ENCODE results near the gene CAPZA2. TPM values are rescaled to one million over a fixed set of nuclear protein-coding genes. Genes with fewer than 3 reads are reported as not detected.

The CAPZA2 gene
- total RNA-seq, 1 experiment from 2014 or later: 57.7 TPM

DNA sequence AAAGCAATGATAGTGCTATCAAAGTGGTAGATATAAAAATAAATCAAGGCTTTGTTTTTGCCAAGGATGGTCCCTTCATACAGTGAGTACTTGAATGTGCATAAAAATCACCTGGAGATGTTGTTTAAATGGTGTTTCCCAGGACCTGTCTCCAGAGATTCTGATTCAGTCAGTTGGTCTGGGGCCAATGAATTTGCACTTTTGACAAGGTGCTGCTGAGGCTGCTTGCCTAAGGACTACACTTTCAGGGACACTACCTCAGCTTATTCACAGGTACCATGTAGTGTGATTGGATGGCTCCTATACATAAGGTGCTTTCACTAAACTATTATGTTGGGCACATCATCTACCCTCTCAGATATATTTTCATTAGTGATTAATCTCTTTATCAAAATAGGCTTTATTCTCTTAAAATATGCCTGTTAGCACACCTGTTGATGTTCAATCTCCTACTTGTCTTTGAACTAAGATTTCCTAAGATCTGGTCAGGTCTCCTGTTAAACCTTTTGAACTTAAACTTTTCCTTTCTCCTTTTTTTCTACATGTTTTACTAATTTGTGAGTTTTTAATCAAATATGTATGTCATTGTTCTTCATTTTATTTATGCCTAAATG, 24.3 kb downstream of the CAPZA2 start:
- no peaks in the 10 kb centered on the region for H3K27me3 ChIP-seq (ENCODE audit: low read length)
- peaks cover 79% of the 10 kb centered on the region for H3K79me2 ChIP-seq (ENCODE audit: low read length)
- intact Hi-C loops (cut with micrococcal nuclease): no loop called here
- no peak overlapping the region for H2AFZ ChIP-seq (ENCODE audit: low read length)
- H3F3A ChIP-seq (ENCODE audit: low read length, unreplicated experiment): no peaks in the 10 kb centered on the region
- no peak overlapping the region for H3K27ac ChIP-seq (ENCODE audit: low read length)
- H3K4me3 ChIP-seq (ENCODE audit: low read length): no peak overlapping the region
- CTCF ChIA-PET: no interaction called here
- H3K4me2 ChIP-seq (ENCODE audit: low read length): no peak overlapping the region
- peaks cover 11% of the 10 kb centered on the region; the same call in 1 of the 2 replicates for H4K20me1 ChIP-seq (ENCODE audit: low read length)
- no TSS peak for BruUV-seq (replicated peaks)
- ATAC-seq (no peak), DNase-seq (no peak)
- H3K9me2 ChIP-seq (replicated peaks; ENCODE audit: low read length): no peaks in the 10 kb centered on the region
- H3K9ac ChIP-seq (ENCODE audit: low read length): no peak overlapping the region
- POLR2A ChIA-PET (ENCODE audit: unreplicated experiment): no interaction called here
- H3K9me3 ChIP-seq (ENCODE audit: low read length): no peaks in the 10 kb centered on the region
- TF ChIP-seq EZH2phosphoT487 (IDR thresholded peaks at IDR 0.05; ENCODE audit: borderline replicate concordance, low read length) (no peak), EZH2 (IDR thresholded peaks at IDR 0.05; ENCODE audit: low read length, unreplicated experiment) (no peak)
- TF ChIP-seq, protein P1, sequence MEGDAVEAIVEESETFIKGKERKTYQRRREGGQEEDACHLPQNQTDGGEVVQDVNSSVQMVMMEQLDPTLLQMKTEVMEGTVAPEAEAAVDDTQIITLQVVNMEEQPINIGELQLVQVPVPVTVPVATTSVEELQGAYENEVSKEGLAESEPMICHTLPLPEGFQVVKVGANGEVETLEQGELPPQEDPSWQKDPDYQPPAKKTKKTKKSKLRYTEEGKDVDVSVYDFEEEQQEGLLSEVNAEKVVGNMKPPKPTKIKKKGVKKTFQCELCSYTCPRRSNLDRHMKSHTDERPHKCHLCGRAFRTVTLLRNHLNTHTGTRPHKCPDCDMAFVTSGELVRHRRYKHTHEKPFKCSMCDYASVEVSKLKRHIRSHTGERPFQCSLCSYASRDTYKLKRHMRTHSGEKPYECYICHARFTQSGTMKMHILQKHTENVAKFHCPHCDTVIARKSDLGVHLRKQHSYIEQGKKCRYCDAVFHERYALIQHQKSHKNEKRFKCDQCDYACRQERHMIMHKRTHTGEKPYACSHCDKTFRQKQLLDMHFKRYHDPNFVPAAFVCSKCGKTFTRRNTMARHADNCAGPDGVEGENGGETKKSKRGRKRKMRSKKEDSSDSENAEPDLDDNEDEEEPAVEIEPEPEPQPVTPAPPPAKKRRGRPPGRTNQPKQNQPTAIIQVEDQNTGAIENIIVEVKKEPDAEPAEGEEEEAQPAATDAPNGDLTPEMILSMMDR (conservative IDR thresholded peaks at IDR 0.05; ENCODE audit: low read depth, low read length): no peak
- peaks cover 14% of the 10 kb centered on the region; the same call in 1 of the 2 replicates for H3K36me3 ChIP-seq (ENCODE audit: low read depth, low read length)
- no peaks in the 10 kb centered on the region for H3K4me1 ChIP-seq (ENCODE audit: insufficient read depth, low read length)

DNA sequence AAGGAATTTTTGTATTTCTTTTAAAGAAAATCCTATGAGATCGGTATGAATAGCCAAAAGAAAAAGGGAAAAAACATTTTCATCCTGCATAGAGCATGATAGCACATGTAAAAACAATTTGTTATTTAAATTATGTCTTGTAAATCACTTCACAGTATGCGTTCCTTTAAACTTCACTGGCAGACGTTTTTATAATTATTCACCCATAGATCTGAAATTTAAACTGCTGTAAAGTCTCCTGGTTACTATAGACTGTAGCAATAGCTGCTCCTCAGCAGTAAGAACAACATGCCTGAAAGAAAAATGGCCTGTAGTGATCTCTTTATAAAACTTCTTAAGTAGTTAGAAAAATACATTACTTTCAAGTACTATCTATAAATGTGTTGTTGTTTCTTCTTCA, 26.5 kb downstream of the CAPZA2 start:
- no peak for TF ChIP-seq EZH2 (IDR thresholded peaks at IDR 0.05; ENCODE audit: low read length, unreplicated experiment)
- TF ChIP-seq, protein P1 (conservative IDR thresholded peaks at IDR 0.05; ENCODE audit: low read depth, low read length): no peak
- ATAC-seq (no peak), DNase-seq (no peak)
- no peaks in the 10 kb centered on the region for H3K9me3 ChIP-seq (ENCODE audit: low read length)
- no peaks in the 10 kb centered on the region for H3K9me2 ChIP-seq (replicated peaks; ENCODE audit: low read length)
- H4K20me1 ChIP-seq (ENCODE audit: low read length): peaks cover 8% of the 10 kb centered on the region; the same call in 1 of the 2 replicates
- BruUV-seq (replicated peaks): TSS peak; percentile 11
- ChIA-PET POLR2A (ENCODE audit: unreplicated experiment) (no interaction called here), CTCF (no interaction called here)
- intact Hi-C loops (cut with micrococcal nuclease): no loop called here
- H3K4me3 ChIP-seq (ENCODE audit: low read length): no peak overlapping the region
- no peaks in the 10 kb centered on the region for H3K4me1 ChIP-seq (ENCODE audit: insufficient read depth, low read length)
- H3K27me3 ChIP-seq (ENCODE audit: low read length): no peaks in the 10 kb centered on the region
- H3K9ac ChIP-seq (ENCODE audit: low read length): no peak overlapping the region
- H3K36me3 ChIP-seq (ENCODE audit: low read depth, low read length): peaks cover 28% of the 10 kb centered on the region
- no peaks in the 10 kb centered on the region for H3F3A ChIP-seq (ENCODE audit: low read length, unreplicated experiment)
- H3K27ac ChIP-seq (ENCODE audit: low read length): no peak overlapping the region
- H2AFZ ChIP-seq (ENCODE audit: low read length): no peak overlapping the region
- H3K4me2 ChIP-seq (ENCODE audit: low read length): no peak overlapping the region
- peaks cover 56% of the 10 kb centered on the region for H3K79me2 ChIP-seq (ENCODE audit: low read length)

DNA sequence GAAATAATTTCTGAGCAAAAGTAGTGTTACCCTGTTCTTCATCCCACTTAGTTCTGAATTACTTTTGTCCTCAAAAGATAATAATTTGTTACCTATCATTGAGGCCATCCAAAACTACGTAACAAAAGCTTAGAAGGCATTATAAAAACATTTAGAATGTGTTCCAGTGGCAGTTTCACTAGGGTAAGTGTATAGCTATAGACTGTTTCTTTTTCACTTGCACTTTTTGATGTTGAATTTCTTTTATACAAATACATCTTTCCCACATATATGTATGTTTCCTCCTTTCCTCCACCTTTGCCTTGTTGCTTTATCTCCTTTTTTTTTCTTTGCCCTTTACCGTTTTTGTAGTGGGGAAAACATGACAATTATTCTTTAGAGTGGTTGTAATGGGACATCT, 33.5 kb downstream of the CAPZA2 start:
- H3K4me2 ChIP-seq (ENCODE audit: low read length): no peak overlapping the region
- H3K9ac ChIP-seq (ENCODE audit: low read length): no peak overlapping the region
- H2AFZ ChIP-seq (ENCODE audit: low read length): no peak overlapping the region
- no peak overlapping the region for H3K4me3 ChIP-seq (ENCODE audit: low read length)
- H3K36me3 ChIP-seq (ENCODE audit: low read depth, low read length): peaks cover 26% of the 10 kb centered on the region
- no peaks in the 10 kb centered on the region for H3K9me2 ChIP-seq (replicated peaks; ENCODE audit: low read length)
- no TSS peak for BruUV-seq (replicated peaks)
- intact Hi-C loops (cut with micrococcal nuclease): no loop called here
- ChIA-PET CTCF (interaction anchor here (0.6 kb wide), 1 partner anchor 61 kb away, joined by 3 read pairs; no protein-coding TSS in a partner anchor), POLR2A (ENCODE audit: unreplicated experiment) (no interaction called here)
- no peaks in the 10 kb centered on the region for H3F3A ChIP-seq (ENCODE audit: low read length, unreplicated experiment)
- no peaks in the 10 kb centered on the region for H3K9me3 ChIP-seq (ENCODE audit: low read length)
- DNase-seq (no peak), ATAC-seq (no peak)
- H3K4me1 ChIP-seq (ENCODE audit: insufficient read depth, low read length): no peaks in the 10 kb centered on the region
- H3K27me3 ChIP-seq (ENCODE audit: low read length): no peaks in the 10 kb centered on the region
- 0 out of 2 replicates have a peak, but pooled peaks cover 3% of the 10 kb centered on the region for H3K79me2 ChIP-seq (ENCODE audit: low read length)
- no peak for TF ChIP-seq EZH2phosphoT487 (IDR thresholded peaks at IDR 0.05; ENCODE audit: borderline replicate concordance, low read length)
- TF ChIP-seq EZH2 (IDR thresholded peaks at IDR 0.05; ENCODE audit: low read length, unreplicated experiment): no peak
- TF ChIP-seq, protein P1 (conservative IDR thresholded peaks at IDR 0.05; ENCODE audit: low read depth, low read length): no peak
- H4K20me1 ChIP-seq (ENCODE audit: low read length): no peaks in the 10 kb centered on the region
- no peak overlapping the region for H3K27ac ChIP-seq (ENCODE audit: low read length)
